HEK293T (cell line): Measurements from ENCODE around the gene ASF1A.

Source experiments
- CTCF ChIA-PET: fragments of 350-600 bp; formaldehyde crosslinking; extraction: SDS; loops from one replicate; lab custom pipeline; 2021; ENCODE audit warnings: antibody characterized with exemption, inconsistent platforms; lab: Yijun Ruan, JAX
- POLR2A ChIA-PET: fragments of 350-600 bp; formaldehyde crosslinking; extraction: SDS; loops from one replicate; lab custom pipeline; 2020; ENCODE audit warnings: antibody characterized with exemption, inconsistent platforms; lab: Yijun Ruan, JAX
- DNase-seq: peaks from one replicate; pipeline ENCODE4 v3.0.0; 2012; ENCODE audit warnings: mixed read lengths; ENCODE audit errors: extremely low spot score
- ARNT ChIP-seq: fragments of 450-650 bp; IDR thresholded peaks from 2 replicates; pipeline ENCODE4 v1.6.1; 2017; ENCODE audit warnings: mild to moderate bottlenecking
- BHLHE40 ChIP-seq: fragments of 450-650 bp; IDR thresholded peaks from 2 replicates; pipeline ENCODE4 v1.6.1; 2016; ENCODE audit warnings: mild to moderate bottlenecking, moderate library complexity, borderline replicate concordance
- CTBP1 ChIP-seq: fragments of 450-650 bp; IDR thresholded peaks from 2 replicates; pipeline ENCODE4 v1.6.1; 2016; ENCODE audit warnings: borderline replicate concordance
- ELF4 ChIP-seq: fragments of 450-650 bp; IDR thresholded peaks from 2 replicates; pipeline ENCODE4 v1.6.1; 2017; ENCODE audit warnings: antibody characterized with exemption
- FOXK2 ChIP-seq: fragments of 450-650 bp; IDR thresholded peaks from 2 replicates; pipeline ENCODE4 v1.6.1; 2016; ENCODE audit warnings: mild to moderate bottlenecking
- FOXM1 ChIP-seq: fragments of 450-650 bp; IDR thresholded peaks from 2 replicates; pipeline ENCODE4 v1.6.1; 2017; ENCODE audit warnings: mild to moderate bottlenecking, borderline replicate concordance
- HDGF ChIP-seq: fragments of 450-650 bp; IDR thresholded peaks from 2 replicates; pipeline ENCODE4 v1.6.1; 2017; ENCODE audit warnings: antibody characterized with exemption, borderline replicate concordance
- L3MBTL2 ChIP-seq: fragments of 450-650 bp; conservative IDR thresholded peaks from 2 replicates; pipeline ENCODE4 v1.6.1; 2016; ENCODE audit warnings: mild to moderate bottlenecking
- LEF1 ChIP-seq: fragments of 450-650 bp; IDR thresholded peaks from 2 replicates; pipeline ENCODE4 v1.6.1; 2017; ENCODE audit warnings: mild to moderate bottlenecking, borderline replicate concordance
- NFRKB ChIP-seq: fragments of 450-650 bp; IDR thresholded peaks from 2 replicates; pipeline ENCODE4 v1.6.1; 2016; ENCODE audit warnings: mild to moderate bottlenecking, moderate library complexity
- PKNOX1 ChIP-seq: fragments of 450-650 bp; IDR thresholded peaks from 2 replicates; pipeline ENCODE4 v1.6.1; 2016
- SP1 ChIP-seq: fragments of 450-650 bp; IDR thresholded peaks from 2 replicates; pipeline ENCODE4 v1.6.1; 2017
- SUZ12 ChIP-seq: fragments of 450-650 bp; IDR thresholded peaks from 2 replicates; pipeline ENCODE4 v1.6.1; 2016; ENCODE audit warnings: mild to moderate bottlenecking
- TARDBP ChIP-seq: fragments of 450-650 bp; IDR thresholded peaks from 2 replicates; pipeline ENCODE4 v1.6.1; 2016
- ZNF384 ChIP-seq: fragments of 450-650 bp; IDR thresholded peaks from 2 replicates; pipeline ENCODE4 v1.6.1; 2016

ASF1A gene

GRCh38 chr6:118933855-118934460, 40.0 kb downstream of the ASF1A start:
- POLR2A ChIA-PET: interaction anchor here (1.0 to 1.7 kb wide), 4 partner anchors 27 to 197 kb away, joined by 3 to 7 read pairs (median 4); no protein-coding TSS in a partner anchor
- TF ChIP-seq ZNF384 (0 out of 2 replicates have a peak, but pooled peaks have one; percentile 34), L3MBTL2 (no peak)
- no peak for DNase-seq
- CTCF ChIA-PET: interaction anchor here (0.6 kb wide), 1 partner anchor 348 kb away, joined by 4 read pairs; no protein-coding TSS in a partner anchor

- ChIA-PET CTCF (interaction anchor here (0.6 kb wide), 2 partner anchors 347 to 1101 kb away, joined by 4 read pairs; no protein-coding TSS in a partner anchor), POLR2A (interaction anchor here (0.7 to 1.7 kb wide), 6 partner anchors 28 to 196 kb away, joined by 3 to 7 read pairs (median 4); no protein-coding TSS in a partner anchor)
- DNase-seq: peak; percentile 95
- TF ChIP-seq SUZ12: no peak
- TF ChIP-seq L3MBTL2: peak; percentile 77
- TF ChIP-seq LEF1: peak; percentile 48; the same call in 1 of the 2 replicates
- 0 out of 2 replicates have a peak, but pooled peaks have one; percentile 23 for TF ChIP-seq FOXM1
- peak; percentile 78 for TF ChIP-seq PKNOX1
- TF ChIP-seq ARNT: peak; percentile 53; the same call in 1 of the 2 replicates
- TF ChIP-seq CTBP1: no peak
- TF ChIP-seq ELF4: 0 out of 2 replicates have a peak, but pooled peaks have one; percentile 7
Measured at GRCh38 chr6:118934461-118935330, 40.7 kb downstream of the ASF1A start, which contains the start of gene MCM9. MCM9 (minus strand) TSS chr6:118935159; CDS start chr6:118931723, 3,436 bp downstream.

- no peak for DNase-seq
- TF ChIP-seq PKNOX1 (no peak), CTBP1 (no peak)
- ChIA-PET POLR2A (interaction anchor here (0.7 to 1.7 kb wide), 6 partner anchors 28 to 196 kb away, joined by 3 to 7 read pairs (median 4); no protein-coding TSS in a partner anchor), CTCF (no interaction called here)
Measured at GRCh38 chr6:118935331-118935668, 41.3 kb downstream of the ASF1A start.

- DNase-seq: no peak
- POLR2A ChIA-PET: interaction anchor here (1.7 kb wide), 1 partner anchor 39 kb away, joined by 6 read pairs; no protein-coding TSS in a partner anchor
- TF ChIP-seq PKNOX1 (no peak), NFRKB (no peak), SUZ12 (no peak), SP1 (no peak), CTBP1 (no peak)
- CTCF ChIA-PET: no interaction called here
Measured at GRCh38 chr6:118935978-118936703, 42.2 kb downstream of the ASF1A start.

GRCh38 chr6:118939683-118940082, 45.7 kb downstream of the ASF1A start:
- CTCF ChIA-PET: interaction anchor here (0.6 kb wide), 1 partner anchor 10 kb away, joined by 4 read pairs; no protein-coding TSS in a partner anchor
- POLR2A ChIA-PET: no interaction called here
- no peak for TF ChIP-seq FOXK2
- TF ChIP-seq HDGF: no peak
- TF ChIP-seq PKNOX1: no peak
- no peak for TF ChIP-seq ELF4
- no peak for TF ChIP-seq NFRKB
- no peak for TF ChIP-seq FOXM1
- DNase-seq: no peak

GRCh38 chr6:118940770-118941169, 46.8 kb downstream of the ASF1A start:
- DNase-seq: no peak
- TF ChIP-seq TARDBP: no peak
- TF ChIP-seq LEF1: no peak
- TF ChIP-seq ARNT: no peak
- no peak for TF ChIP-seq BHLHE40
- TF ChIP-seq ELF4: no peak
- TF ChIP-seq PKNOX1: no peak
- no peak for TF ChIP-seq SP1
- ChIA-PET CTCF (no interaction called here), POLR2A (no interaction called here)
